HG03442 (cell line): ENCODE measurements around the gene LAMA4.

Experiments used
- ATAC-seq: cut with Tn5 transposase; IDR thresholded peaks from one replicate; pipeline ENCODE4 v1.9.1; 2021; ENCODE audit warnings: mild to moderate bottlenecking, moderate library complexity; ENCODE audit not compliant: unreplicated experiment

LAMA4 gene

DNA sequence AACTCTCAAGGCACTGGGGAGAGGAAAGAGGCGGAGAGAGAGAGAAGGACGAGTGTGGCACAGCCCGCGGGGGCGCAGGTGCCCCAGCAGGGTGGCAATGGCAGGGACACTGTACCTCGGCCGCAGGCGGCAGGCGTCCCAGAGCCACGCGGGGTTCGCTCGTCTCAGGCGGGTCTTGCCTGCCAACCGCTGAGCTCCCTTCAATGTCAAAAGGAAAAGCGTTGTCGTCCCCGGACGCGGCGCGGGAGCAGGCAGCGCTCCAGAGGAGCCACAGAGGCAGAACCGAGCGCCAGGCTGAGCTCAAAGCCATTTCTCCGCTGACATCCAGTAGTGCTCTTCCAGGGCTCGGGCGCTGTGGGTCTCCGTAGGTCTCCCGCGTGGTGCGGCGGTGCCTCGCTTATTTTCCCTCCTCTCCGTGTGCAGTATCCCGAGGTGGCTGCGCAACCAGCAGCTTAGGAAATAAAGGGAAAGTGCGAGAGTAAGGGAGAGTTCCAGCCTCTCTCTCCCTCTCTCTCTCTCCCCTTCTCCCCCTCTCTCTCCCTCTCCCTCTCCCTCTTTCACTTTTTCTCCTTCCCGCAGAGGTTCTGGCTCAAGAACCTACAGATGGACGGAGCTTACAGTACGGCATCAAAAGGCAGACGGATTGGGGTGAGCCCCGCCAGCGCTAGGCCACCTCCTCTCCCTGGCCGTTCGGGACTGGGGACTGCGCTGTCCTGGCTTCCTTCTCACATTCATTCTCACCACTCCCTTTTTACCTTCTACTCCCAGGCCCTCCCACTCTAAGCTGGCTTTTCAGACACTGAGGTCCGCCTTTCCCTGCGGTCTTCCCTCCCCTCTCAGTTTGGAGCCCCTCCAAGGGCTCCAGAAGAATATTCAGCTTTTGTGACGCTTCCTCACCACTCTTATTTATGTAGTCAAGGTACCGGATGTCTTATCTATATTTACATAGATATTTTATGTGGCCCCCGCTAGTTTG lies at the start of gene LAMA4:
Gene LAMA4 (minus strand): TSS at position 727 of the 976 bp plus-strand sequence. CDS start 417 bp downstream, at position 310.
- peak; percentile 37 for ATAC-seq

- no peak for ATAC-seq
These were observed 47.9 kb upstream of the LAMA4 start for GRCh38 chr6:112302142-112302705.

DNA sequence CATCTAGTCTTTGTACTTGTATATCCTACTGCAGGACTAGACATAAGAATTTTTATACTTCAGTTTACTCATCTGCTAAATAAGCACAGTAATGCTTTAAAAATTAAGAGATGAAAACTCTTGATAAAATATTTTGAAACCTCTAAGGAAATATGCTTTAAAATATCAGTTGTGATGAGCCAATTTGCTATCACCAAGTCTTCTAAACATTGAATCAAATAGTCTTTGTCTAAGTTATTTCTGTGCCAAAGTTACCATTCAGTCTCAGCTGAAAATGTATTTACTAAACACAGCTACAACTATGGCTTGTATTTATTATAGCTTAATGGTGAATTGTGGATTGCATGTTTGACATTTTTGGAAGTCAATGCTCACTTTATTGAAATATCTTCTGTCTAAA lies 46.5 kb upstream of the LAMA4 start:
- no peak for ATAC-seq

DNA sequence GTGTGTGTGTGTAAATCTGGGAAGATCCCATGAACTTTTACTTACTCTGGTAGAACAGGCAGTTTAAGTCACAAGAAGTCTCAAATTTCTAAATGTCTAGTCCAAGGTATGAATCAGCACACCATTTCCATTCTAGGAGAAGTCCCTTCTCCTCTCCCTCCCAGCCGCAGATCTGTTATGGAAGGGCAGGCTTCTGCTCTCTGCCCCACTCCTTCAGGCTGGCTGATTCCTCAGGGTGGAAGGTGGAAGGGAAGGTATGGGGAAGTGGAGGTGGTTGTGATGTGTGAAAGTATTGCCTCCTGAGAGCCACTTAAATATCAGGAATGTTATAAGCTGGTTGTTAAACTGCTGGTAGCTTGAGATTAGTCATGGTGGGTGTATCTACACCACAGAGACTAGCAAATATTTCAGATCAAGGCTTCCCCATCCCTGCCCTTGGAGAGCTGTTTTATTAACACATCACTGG lies 44.5 kb upstream of the LAMA4 start:
- no peak for ATAC-seq

DNA sequence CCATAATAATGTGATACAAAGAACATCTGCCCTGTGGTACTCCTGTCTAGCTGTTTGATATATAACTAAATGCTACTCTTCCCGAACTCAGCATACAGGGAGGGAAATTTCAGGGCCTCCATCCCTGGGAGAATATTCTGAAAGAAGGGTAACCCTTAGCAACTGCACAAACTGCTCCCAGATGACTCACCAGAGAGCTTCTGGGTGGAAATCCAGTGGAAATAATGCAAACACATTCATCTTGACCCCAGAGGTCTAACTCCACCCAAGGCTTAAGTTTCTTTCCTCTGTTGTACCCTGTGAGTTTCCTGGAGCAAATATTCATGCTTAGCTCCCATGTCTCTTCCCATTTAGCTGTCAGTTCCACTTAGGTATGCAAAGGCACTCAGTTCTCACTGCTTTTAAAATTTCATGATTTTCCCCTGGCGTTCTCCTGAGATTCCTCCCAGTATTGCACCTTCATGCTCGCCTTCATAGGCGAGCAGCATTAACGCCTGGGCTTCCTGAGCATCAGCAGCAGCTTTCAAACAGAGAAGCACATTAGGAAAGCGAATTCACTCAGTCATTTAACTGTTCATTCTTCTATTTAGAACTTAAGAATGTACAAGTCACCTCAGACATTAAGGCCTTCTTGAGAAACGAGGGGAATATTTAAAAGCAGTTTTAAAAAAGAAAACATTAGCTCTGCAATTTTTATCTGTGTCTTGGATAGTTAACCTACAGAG lies 43.8 kb upstream of the LAMA4 start:
- no peak for ATAC-seq

DNA sequence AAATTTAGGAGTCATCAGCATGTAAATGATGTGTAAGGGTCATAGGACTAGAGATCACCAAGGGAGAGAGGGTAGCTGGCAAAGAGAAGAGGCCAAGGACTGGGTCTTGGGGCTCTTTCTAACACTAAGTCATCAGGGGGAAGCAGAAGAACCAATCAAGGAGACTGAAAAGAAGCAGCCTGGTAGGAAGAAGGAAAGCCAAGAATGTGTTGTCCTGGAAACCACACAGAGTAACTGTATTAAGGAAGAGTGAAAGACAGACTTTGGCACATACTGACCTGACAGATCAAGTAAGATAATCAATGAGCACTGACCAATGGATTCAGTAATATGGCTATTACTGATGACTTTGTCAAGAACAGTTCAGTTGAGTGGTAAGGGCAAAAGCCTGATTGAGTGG lies 42.3 kb upstream of the LAMA4 start:
- ATAC-seq: no peak

DNA sequence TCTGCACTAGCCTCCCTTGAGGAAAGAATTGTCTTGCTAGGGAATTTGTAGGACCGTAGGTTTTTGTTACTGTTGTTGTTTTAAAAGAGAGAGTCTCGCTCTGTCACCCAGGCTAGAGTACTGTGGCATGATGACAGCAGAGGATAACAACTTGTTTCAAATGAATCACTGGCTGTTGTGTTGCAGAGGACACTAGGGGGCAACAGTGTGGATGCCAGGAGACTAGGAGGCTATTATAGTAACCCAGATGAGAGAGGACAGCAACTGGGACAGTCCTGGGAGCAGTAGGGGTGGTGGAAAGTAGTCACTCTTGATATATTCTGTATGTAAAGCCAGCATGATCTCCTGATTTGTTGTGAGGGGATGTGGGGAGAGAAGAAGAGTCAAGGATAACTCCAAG lies 41.8 kb upstream of the LAMA4 start:
- ATAC-seq: no peak

DNA sequence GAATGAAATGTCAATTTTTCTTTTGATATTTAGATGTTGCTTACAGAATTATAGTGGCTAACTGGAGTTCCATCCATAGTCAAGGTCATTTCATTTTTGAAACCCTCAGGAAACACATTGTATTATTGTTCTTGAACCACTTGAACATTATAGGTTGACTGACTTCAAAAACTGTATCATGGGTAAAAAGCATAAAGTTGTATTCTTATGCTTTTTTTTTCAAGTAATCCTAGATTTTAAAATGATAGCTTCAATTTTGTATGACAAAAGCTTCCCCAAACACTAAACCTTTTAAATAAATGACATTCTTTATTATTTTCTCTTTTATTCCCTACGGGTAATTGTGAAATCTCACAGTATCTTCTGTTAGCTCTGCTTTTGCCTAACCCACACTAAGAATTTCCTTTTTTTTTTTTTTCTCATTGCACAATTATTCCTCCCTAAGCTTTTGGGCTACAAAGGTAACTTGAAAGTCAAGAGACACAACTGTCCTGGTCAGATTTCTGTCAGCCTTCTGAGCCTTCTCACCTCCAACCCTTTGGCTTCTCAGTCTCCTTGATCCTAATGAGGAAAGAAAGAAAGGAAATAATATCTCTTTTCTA lies 36.9 kb upstream of the LAMA4 start:
- ATAC-seq: no peak

- no peak for ATAC-seq
These were observed 34.7 kb upstream of the LAMA4 start for GRCh38 chr6:112289038-112289566.

DNA sequence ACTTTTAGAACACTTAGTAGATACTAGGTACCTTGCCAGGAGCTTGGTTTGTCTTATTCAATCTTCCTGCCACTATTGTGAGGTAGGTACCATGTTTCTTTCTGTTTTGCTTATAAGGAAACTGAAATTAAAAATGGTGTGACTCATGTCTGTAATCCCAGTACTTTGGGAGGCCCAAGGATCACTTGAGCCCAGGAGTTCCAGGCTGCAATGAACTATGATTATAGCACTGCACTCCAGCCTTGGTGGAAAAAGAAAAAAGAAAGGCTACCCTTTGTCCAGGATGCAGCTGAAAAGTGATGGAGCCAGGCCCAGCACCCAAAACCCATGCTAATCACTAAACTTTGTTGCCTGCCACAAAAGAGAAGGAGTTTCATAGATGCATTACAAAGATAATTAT lies 34.1 kb upstream of the LAMA4 start:
- ATAC-seq: no peak

DNA sequence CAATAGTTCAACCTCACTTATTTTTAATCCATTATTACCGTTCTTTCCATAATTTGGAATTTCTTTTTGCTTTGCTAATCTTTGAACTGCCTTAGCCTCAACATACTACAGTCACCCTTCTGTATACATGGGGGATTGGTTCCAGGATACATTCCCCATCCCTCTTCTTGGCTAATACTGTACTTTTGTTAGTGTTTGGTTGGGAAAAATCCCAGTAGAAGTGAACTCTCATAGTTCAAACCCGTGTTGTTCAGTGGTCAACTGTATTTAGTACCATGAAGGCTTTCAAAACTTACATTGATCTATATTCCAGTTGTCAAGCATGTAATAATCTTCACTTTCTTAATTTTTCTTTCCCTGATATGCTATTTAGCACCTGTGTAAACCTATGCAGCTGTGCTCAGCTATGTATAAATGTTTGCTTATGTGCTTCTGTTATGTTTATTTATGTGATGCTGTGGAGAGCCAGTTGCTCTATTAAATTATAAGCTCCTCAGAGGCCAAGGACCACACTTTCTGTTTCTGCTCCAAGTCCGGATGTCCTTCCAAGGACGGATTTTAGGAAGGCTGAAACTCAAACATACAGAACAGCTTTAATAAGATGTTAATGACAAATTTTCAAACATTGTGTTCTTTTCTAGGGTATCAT lies 33.3 kb upstream of the LAMA4 start:
- no peak for ATAC-seq

- no peak for ATAC-seq
These were observed 32.3 kb upstream of the LAMA4 start for GRCh38 chr6:112286500-112287144.

- peak; percentile 85 for ATAC-seq
These were observed 31.6 kb upstream of the LAMA4 start for GRCh38 chr6:112286010-112286409.

DNA sequence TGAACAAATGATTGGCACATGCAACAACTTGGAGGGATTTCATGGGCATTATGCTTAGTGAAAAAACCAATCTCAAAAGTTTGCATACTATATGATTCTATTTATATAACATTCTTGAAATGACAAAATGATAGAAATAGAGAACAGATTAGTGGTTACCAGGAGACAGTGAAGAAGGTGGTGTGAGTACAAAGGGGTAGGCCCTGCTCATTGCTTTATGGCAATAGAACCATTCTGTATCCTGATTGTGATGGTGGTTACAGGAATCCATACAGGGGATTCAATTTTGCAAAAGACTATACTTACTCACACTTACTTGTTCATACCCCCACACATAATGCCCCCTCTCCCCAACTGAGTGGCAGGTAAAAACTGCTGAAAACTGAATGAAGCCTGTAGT lies 30.2 kb upstream of the LAMA4 start:
- no peak for ATAC-seq

GRCh38 chr6:112283621-112284020 lies 29.3 kb upstream of the LAMA4 start:
- no peak for ATAC-seq

DNA sequence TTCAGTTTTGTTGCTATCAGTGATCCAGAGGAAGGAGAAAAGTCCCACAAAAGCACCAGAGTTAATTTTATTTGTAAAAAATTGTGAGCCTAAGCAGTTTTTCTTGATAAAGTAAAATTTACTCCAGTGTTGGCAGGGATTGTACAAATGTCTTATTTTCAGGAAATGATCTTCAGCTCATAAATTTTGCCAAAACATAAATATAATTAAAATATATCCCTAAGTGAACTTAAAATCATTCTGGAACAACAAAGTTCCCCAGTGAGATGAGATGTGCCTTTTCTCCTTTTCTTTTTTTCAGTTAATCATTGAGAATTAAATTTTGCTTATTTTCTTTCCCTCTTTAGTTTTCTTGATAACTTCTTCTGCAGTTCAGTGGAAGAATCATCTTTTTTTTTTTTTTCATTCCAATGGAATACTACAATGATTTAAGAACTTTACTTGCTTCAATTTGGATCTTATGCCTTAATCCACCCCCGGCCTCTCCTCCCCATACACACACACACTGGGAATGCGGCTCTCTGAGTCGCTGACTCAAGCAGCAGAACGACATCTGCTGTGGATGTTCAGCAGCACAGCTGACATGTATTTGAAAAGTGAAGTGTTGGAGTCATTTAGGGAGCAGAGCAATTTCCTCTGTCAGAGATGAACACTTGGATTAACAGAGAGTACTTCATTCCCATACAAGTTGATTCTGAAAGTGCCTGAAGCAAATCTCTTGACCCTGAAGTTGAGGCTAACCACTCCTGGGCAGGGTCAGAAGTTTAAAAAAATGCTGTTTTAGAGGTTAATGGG lies 27.7 kb upstream of the LAMA4 start:
- ATAC-seq: no peak

DNA sequence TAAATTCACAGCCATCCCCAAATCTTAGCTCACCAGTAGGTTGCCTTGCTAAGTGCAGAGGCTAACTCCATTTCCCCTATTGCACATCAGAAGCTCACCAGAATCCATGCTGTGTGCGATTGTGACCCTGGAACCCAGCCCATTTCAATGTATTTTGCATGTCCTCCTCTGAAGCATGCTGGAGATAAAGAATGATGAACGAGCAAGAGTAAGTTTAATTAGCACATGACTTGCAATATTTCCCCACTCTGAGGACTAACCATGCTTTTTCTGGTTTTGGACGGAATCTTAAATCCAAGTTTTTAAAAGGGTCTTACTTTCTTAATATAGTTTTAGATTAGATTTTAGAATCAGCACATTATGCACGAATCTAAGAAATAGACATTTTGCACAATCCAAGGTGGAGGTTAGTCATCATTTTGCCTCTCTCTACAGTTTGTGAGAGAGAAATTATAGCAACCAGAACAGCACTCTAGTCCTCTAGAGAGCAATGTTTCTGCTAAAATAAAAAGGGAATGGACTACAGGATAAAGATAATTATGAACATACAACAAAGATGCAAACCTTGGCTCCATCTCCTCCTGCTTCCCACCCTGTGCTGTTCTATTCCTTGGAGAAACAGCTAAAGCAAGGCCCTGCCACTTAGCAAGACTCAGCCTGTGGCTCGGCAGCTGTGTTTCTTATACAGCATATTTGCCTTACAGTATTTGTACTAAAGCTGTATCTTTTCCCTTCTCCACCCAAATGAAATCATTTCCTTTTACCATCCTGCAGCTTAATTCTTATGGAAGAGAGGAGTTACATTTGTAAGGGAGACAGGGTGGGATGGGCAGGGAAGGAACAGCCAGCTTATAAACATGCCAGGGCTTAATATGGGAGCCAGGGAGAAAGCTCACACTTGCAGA lies 24.9 kb upstream of the LAMA4 start:
- ATAC-seq: no peak

DNA sequence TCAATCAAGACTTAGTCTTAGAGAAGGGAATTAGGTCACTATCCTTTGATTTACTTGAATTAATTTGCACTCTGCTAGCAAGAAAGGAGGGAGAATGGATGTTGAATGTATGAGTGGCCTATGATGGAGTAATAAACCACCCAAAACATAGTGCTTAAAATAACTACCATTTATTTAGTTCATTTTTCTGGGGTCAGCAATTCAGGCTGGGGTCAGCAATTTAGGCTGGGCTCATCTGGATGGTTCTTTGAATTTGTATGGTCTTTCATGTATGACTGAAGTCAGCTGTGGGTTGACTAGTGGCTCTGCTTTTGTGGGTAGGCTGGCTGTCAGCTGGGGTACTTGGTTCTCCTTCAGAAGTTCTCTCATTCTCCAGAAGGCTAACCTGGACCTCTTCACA lies 21.0 kb upstream of the LAMA4 start:
- ATAC-seq: no peak
